Thyroid gland (tissue), 4 donors: ENCODE data around the gene TMEM174.

ENCODE experiments used
- CTCF ChIP-seq, 6 experiments: fragments of 200-600 bp in 3 of 6; fragments of 450-650 bp in 3 of 6; sonication (generic) in 3 of 6; IDR thresholded peaks; one replicate each; pipeline ENCODE4 v1.5.1; 2016 to 2019; ENCODE audit warnings: antibody characterized with exemption in 6 of 6, mild to moderate bottlenecking in 2 of 6, inconsistent platforms in 1 of 6, moderate library complexity in 1 of 6
- POLR2A ChIP-seq, 2 donors: fragments of 450-650 bp; IDR thresholded peaks; one replicate each; pipeline ENCODE4 v1.6.1; 2017; ENCODE audit warnings: antibody characterized with exemption in 2 of 2, mild to moderate bottlenecking in 2 of 2, moderate library complexity in 1 of 2

- TF ChIP-seq CTCF (IDR thresholded peaks at IDR 0.05) (peak in 3 of 6 experiments; percentile 44 to 56 (median 46)), POLR2A (IDR thresholded peaks at IDR 0.05) (no peak)
Observed at GRCh38 chr5:73135429-73136054, 37.5 kb upstream of the TMEM174 start.
